Measurements from ENCODE around the gene QRICH1. TPM values are rescaled to one million over a fixed set of nuclear protein-coding genes. Genes with fewer than 3 reads are reported as not detected.

QRICH1 gene
- total and polyA plus RNA-seq, 10 of the 15 experiments (the other 5 are each of a cell fraction or from before 2014, with no cell fraction given): 22.2 to 116 (median 81.4) TPM

DNA sequence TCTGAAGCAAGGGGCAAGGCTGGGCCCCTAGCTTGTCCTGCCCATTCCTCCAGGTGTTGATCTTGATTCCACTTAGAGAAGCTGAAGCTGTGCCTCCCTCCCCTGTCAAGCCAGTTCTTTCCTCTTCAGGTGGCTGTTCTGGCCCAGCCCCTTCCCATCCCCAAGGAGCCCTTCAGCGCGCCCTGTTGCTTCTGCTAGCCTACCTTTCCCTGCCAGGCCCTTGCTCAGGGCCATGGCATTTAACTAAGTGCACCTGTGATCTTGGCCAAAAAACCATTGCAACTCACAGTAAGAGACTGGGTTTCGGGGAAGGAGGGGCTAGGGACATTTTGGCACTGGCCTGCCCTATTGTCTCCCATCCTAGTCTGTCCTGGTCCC is 88.6 kb downstream of the QRICH1 start:
- ChIA-PET SMC1A (ENCODE audit: uncharacterized antibody, unreplicated experiment) (no interaction called here), RAD21 (ENCODE audit: unreplicated experiment) (interaction anchor here (1.1 kb wide), 1 partner anchor 16 kb away, joined by 3 read pairs; no protein-coding TSS in a partner anchor), POLR2A (interaction anchor here (1.0 to 3.7 kb wide), 3 partner anchors 16 to 465 kb away, joined by 5 to 69 read pairs (median 8); partner anchors contain the start of genes DAG1, IMPDH2 and NDUFAF3), CTCF (interaction anchor here (5.5 kb wide), 1 partner anchor 16 kb away, joined by 123 read pairs; the partner anchor contains the start of gene P4HTM)
- intact Hi-C loops (cut with micrococcal nuclease; ENCODE audit: unreplicated experiment): no loop called here
- in situ Hi-C loops (cut with MboI): no loop called here
- no peaks in the 10 kb centered on the region for H3K27me3 ChIP-seq (replicated peaks in 1 of 2; ENCODE audit: control insufficient read depth in 2 of 2, insufficient read depth in 2 of 2, low read length in 1 of 2)
- no peak for DNase-seq (ENCODE audit: low read depth, low spot score)
- H3K36me3 ChIP-seq (ENCODE audit: control insufficient read depth in 2 of 2, insufficient read depth in 2 of 2, low read length in 1 of 2): no peaks in the 10 kb centered on the region
- H3K9ac ChIP-seq (ENCODE audit: control insufficient read depth, insufficient read depth, low read length): no peak overlapping the region
- H3K9me3 ChIP-seq (replicated peaks; ENCODE audit: control insufficient read depth, insufficient read depth, low read length): no peaks in the 10 kb centered on the region
- no peak overlapping the region for H3K27ac ChIP-seq (ENCODE audit: control insufficient read depth, insufficient read depth)
- H3K79me2 ChIP-seq (ENCODE audit: control insufficient read depth, insufficient read depth, low read length): peaks cover 27% of the 10 kb centered on the region
- no peak for TF ChIP-seq TBL1XR1 (IDR thresholded peaks at IDR 0.05; ENCODE audit: low read depth, low read length)
- TF ChIP-seq, protein P1, sequence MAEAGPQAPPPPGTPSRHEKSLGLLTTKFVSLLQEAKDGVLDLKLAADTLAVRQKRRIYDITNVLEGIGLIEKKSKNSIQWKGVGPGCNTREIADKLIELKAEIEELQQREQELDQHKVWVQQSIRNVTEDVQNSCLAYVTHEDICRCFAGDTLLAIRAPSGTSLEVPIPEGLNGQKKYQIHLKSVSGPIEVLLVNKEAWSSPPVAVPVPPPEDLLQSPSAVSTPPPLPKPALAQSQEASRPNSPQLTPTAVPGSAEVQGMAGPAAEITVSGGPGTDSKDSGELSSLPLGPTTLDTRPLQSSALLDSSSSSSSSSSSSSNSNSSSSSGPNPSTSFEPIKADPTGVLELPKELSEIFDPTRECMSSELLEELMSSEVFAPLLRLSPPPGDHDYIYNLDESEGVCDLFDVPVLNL (IDR thresholded peaks at IDR 0.05; ENCODE audit: low read depth, low read length): no peak
- TF ChIP-seq PAX8 (IDR thresholded peaks at IDR 0.05): no peak
- no peak for TF ChIP-seq SUPT20H (IDR thresholded peaks at IDR 0.05; ENCODE audit: borderline replicate concordance, control insufficient read depth, low read depth, low read length)
- TF ChIP-seq MYC (IDR thresholded peaks at IDR 0.05; ENCODE audit: insufficient read depth, insufficient read length, insufficient replicate concordance, low read length, severe bottlenecking): no peak
- TF ChIP-seq, protein P2, sequence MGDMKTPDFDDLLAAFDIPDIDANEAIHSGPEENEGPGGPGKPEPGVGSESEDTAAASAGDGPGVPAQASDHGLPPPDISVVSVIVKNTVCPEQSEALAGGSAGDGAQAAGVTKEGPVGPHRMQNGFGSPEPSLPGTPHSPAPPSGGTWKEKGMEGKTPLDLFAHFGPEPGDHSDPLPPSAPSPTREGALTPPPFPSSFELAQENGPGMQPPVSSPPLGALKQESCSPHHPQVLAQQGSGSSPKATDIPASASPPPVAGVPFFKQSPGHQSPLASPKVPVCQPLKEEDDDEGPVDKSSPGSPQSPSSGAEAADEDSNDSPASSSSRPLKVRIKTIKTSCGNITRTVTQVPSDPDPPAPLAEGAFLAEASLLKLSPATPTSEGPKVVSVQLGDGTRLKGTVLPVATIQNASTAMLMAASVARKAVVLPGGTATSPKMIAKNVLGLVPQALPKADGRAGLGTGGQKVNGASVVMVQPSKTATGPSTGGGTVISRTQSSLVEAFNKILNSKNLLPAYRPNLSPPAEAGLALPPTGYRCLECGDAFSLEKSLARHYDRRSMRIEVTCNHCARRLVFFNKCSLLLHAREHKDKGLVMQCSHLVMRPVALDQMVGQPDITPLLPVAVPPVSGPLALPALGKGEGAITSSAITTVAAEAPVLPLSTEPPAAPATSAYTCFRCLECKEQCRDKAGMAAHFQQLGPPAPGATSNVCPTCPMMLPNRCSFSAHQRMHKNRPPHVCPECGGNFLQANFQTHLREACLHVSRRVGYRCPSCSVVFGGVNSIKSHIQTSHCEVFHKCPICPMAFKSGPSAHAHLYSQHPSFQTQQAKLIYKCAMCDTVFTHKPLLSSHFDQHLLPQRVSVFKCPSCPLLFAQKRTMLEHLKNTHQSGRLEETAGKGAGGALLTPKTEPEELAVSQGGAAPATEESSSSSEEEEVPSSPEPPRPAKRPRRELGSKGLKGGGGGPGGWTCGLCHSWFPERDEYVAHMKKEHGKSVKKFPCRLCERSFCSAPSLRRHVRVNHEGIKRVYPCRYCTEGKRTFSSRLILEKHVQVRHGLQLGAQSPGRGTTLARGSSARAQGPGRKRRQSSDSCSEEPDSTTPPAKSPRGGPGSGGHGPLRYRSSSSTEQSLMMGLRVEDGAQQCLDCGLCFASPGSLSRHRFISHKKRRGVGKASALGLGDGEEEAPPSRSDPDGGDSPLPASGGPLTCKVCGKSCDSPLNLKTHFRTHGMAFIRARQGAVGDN (IDR thresholded peaks at IDR 0.05): no peak
- TF ChIP-seq PAX5 (IDR thresholded peaks at IDR 0.05; ENCODE audit: borderline replicate concordance, low read depth, low read length): no peak
- no peak for TF ChIP-seq ZBED1 (IDR thresholded peaks at IDR 0.05; ENCODE audit: borderline replicate concordance)
- TF ChIP-seq NFXL1 (IDR thresholded peaks at IDR 0.05; ENCODE audit: borderline replicate concordance): no peak
- TF ChIP-seq NFYB (IDR thresholded peaks at IDR 0.05; ENCODE audit: insufficient read depth, low read depth, low read length): no peak
- no peak for TF ChIP-seq CEBPB (IDR thresholded peaks at IDR 0.05; ENCODE audit: borderline replicate concordance in 1 of 2, low read depth in 2 of 2, low read length in 2 of 2)
- TF ChIP-seq, protein P3, sequence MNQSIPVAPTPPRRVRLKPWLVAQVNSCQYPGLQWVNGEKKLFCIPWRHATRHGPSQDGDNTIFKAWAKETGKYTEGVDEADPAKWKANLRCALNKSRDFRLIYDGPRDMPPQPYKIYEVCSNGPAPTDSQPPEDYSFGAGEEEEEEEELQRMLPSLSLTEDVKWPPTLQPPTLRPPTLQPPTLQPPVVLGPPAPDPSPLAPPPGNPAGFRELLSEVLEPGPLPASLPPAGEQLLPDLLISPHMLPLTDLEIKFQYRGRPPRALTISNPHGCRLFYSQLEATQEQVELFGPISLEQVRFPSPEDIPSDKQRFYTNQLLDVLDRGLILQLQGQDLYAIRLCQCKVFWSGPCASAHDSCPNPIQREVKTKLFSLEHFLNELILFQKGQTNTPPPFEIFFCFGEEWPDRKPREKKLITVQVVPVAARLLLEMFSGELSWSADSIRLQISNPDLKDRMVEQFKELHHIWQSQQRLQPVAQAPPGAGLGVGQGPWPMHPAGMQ (IDR thresholded peaks at IDR 0.05; ENCODE audit: borderline replicate concordance): no peak
- TF ChIP-seq TCF3 (IDR thresholded peaks at IDR 0.05; ENCODE audit: borderline replicate concordance, insufficient read depth, low read depth, low read length): no peak
- TF ChIP-seq MTA2 (IDR thresholded peaks at IDR 0.05; ENCODE audit: low read depth): no peak
- no peak for TF ChIP-seq CREM (IDR thresholded peaks at IDR 0.05; ENCODE audit: low read depth)
- no peak overlapping the region for H3K4me2 ChIP-seq (ENCODE audit: control insufficient read depth, insufficient read depth)
- H2AFZ ChIP-seq (ENCODE audit: control insufficient read depth, low read depth, low read length): no peak overlapping the region
- 95% methylated on average over 3 of the region's 3 CpGs for WGBS (ENCODE audit: insufficient coverage, insufficient replicate concordance, low lambda C conversion rate, missing lambda C conversion rate)
- peaks cover 16% of the 10 kb centered on the region for H3K4me1 ChIP-seq (ENCODE audit: control insufficient read depth, insufficient read depth, low read length)
- no peak overlapping the region for H3K4me3 ChIP-seq
- FAIRE-seq: no peak
- H4K20me1 ChIP-seq (ENCODE audit: control insufficient read depth, insufficient read depth): peaks cover 5% of the 10 kb centered on the region; the same call in 1 of the 2 replicates
- no peak for ATAC-seq
- no TSS peak for BruUV-seq (replicated peaks)
